ENCODE measurements around the gene RPTOR.

- TF ChIP-seq CTCF (IDR thresholded peaks at IDR 0.05; ENCODE audit: insufficient read depth, low read depth, low read length), result no peak
- TF ChIP-seq EZH2 (IDR thresholded peaks at IDR 0.05; ENCODE audit: insufficient read depth, low read length), result no peak
Measured at GRCh38 chr17:80781807-80782277, 237.2 kb downstream of the RPTOR start.
